Astrocyte (in vitro differentiated cells and primary cell): ENCODE data around the gene HSD3B1. TPM values are rescaled to one million over a fixed set of nuclear protein-coding genes. Genes with fewer than 3 reads are reported as not detected.
"Not testable (repeated sequence)": the region's sequence is repeated elsewhere in the genome, so short reads cannot be mapped to it uniquely, and the experiment has no call there.

Experiments
- DNase-seq: peaks from one replicate; pipeline ENCODE4 v3.0.0-alpha.2; 2010; ENCODE audit warnings: low read depth
- FAIRE-seq: peaks from 2 replicates; lab custom pipeline; 2011; peaks lifted over from hg19 to GRCh38; lab: Jason Lieb, UNC
- H2AFZ ChIP-seq: 2 replicates; pipeline ENCODE4 v1.6.0; 2012; ENCODE audit warnings: low read depth, low read length, inconsistent platforms
- H3K27ac ChIP-seq: 2 replicates; pipeline ENCODE4 v1.5.1; 2011; ENCODE audit warnings: low read depth, low read length, inconsistent platforms
- H3K27me3 ChIP-seq: 2 replicates; pipeline ENCODE4 v1.6.0; 2011; ENCODE audit warnings: low read length, inconsistent platforms; ENCODE audit not compliant: insufficient read depth
- H3K36me3 ChIP-seq: 2 replicates; pipeline ENCODE4 v1.5.1; 2011; ENCODE audit warnings: low read length, inconsistent platforms; ENCODE audit not compliant: insufficient read depth
- H3K4me1 ChIP-seq: 2 replicates; pipeline ENCODE4 v1.5.1; 2011; ENCODE audit warnings: low read length, inconsistent platforms; ENCODE audit not compliant: insufficient read depth
- H3K4me2 ChIP-seq: 2 replicates; pipeline ENCODE4 v1.6.0; 2012; ENCODE audit warnings: low read length, inconsistent platforms
- H3K4me3 ChIP-seq: 2 replicates; pipeline ENCODE4 v1.5.1; 2011; ENCODE audit warnings: low read depth, mild to moderate bottlenecking, low read length, inconsistent platforms; ENCODE audit not compliant: insufficient read depth
- H3K79me2 ChIP-seq: 2 replicates; pipeline ENCODE4 v1.6.0; 2012; ENCODE audit warnings: mild to moderate bottlenecking, low read length, inconsistent platforms; ENCODE audit not compliant: insufficient read depth
- H3K9ac ChIP-seq: 2 replicates; pipeline ENCODE4 v1.6.0; 2012; ENCODE audit warnings: mild to moderate bottlenecking, low read length, inconsistent platforms
- H3K9me3 ChIP-seq: 2 replicates; pipeline ENCODE4 v1.5.1; 2012; ENCODE audit warnings: low read depth, mild to moderate bottlenecking, low read length, inconsistent platforms; ENCODE audit not compliant: insufficient read depth
- H4K20me1 ChIP-seq: 2 replicates; pipeline ENCODE4 v1.6.0; 2012; ENCODE audit warnings: low read length, inconsistent platforms; ENCODE audit not compliant: insufficient read depth
- H3K27ac Mint-ChIP-seq: one replicate; pipeline ENCODE4 v1.8.0; 2021; ENCODE audit warnings: mild to moderate bottlenecking, mixed read lengths; ENCODE audit not compliant: unreplicated experiment
- H3K27me3 Mint-ChIP-seq: one replicate; pipeline ENCODE4 v1.8.0; 2021; ENCODE audit warnings: low read depth, mixed read lengths; ENCODE audit not compliant: unreplicated experiment
- H3K36me3 Mint-ChIP-seq: one replicate; pipeline ENCODE4 v1.8.0; 2021; ENCODE audit warnings: low read depth, mixed read lengths; ENCODE audit not compliant: unreplicated experiment
- H3K4me1 Mint-ChIP-seq: one replicate; pipeline ENCODE4 v1.8.0; 2021; ENCODE audit warnings: low read depth, mixed read lengths; ENCODE audit not compliant: unreplicated experiment
- H3K4me3 Mint-ChIP-seq: one replicate; pipeline ENCODE4 v1.8.0; 2021; ENCODE audit warnings: mild to moderate bottlenecking, moderate library complexity, mixed read lengths; ENCODE audit not compliant: unreplicated experiment
- H3K9me3 Mint-ChIP-seq: one replicate; pipeline ENCODE4 v1.8.0; 2021; ENCODE audit warnings: mild to moderate bottlenecking, mixed read lengths; ENCODE audit not compliant: unreplicated experiment
- CTCF ChIP-seq: IDR thresholded peaks from 2 replicates; pipeline ENCODE4 v1.5.1; 2011; ENCODE audit warnings: low read depth, mild to moderate bottlenecking, inconsistent platforms, low read length, moderate library complexity; ENCODE audit not compliant: insufficient read depth
- EZH2 ChIP-seq: IDR thresholded peaks from 2 replicates; pipeline ENCODE4 v1.6.1; 2012; ENCODE audit warnings: mild to moderate bottlenecking, low read length, inconsistent platforms; ENCODE audit not compliant: insufficient read depth
- total RNA-seq: library from RNA; stranded (reverse); gene quantifications from 2 replicates; pipeline ENCODE4 v1.2.1, GENCODE V29; 2021

HSD3B1 gene
- total RNA-seq, 1 donor from 2014 or later: 0.61 TPM

- Mint-ChIP-seq H3K27ac (no peak overlapping the region), H3K4me3 (no peak overlapping the region), H3K27me3 (peaks cover 25% of the 10 kb centered on the region), H3K9me3 (peaks cover 5% of the 10 kb centered on the region), H3K36me3 (peaks cover 6% of the 10 kb centered on the region), H3K4me1 (peaks cover 11% of the 10 kb centered on the region)
- no peak overlapping the region for H3K9ac ChIP-seq
- no peak overlapping the region for H3K4me3 ChIP-seq
- no peak overlapping the region for H3K27ac ChIP-seq
- H3K79me2 ChIP-seq: no peaks in the 10 kb centered on the region
- DNase-seq: no peak
- no peaks in the 10 kb centered on the region for H3K9me3 ChIP-seq
- no peaks in the 10 kb centered on the region for H4K20me1 ChIP-seq
- no peaks in the 10 kb centered on the region for H3K4me1 ChIP-seq
- TF ChIP-seq EZH2 (no peak), CTCF (no peak)
- H3K4me2 ChIP-seq: no peak overlapping the region
- FAIRE-seq: no peak
- H3K36me3 ChIP-seq: no peaks in the 10 kb centered on the region
- H3K27me3 ChIP-seq: peaks cover 3% of the 10 kb centered on the region
- no peak overlapping the region for H2AFZ ChIP-seq
Measured at GRCh38 chr1:119516247-119516646, 9.2 kb downstream of the HSD3B1 start.

GRCh38 chr1:119516680-119517079, 9.7 kb downstream of the HSD3B1 start:
- Histone ChIP-seq H4K20me1 (no peaks in the 10 kb centered on the region), H3K36me3 (no peaks in the 10 kb centered on the region), H3K9ac (no peak overlapping the region), H3K27me3 (peaks cover 3% of the 10 kb centered on the region), H3K79me2 (no peaks in the 10 kb centered on the region), H3K4me2 (no peak overlapping the region), H3K27ac (no peak overlapping the region), H2AFZ (no peak overlapping the region), H3K4me1 (no peaks in the 10 kb centered on the region), H3K9me3 (no peaks in the 10 kb centered on the region), H3K4me3 (no peak overlapping the region)
- Mint-ChIP-seq H3K36me3 (peaks cover 4% of the 10 kb centered on the region), H3K4me1 (peaks cover 11% of the 10 kb centered on the region), H3K27ac (no peak overlapping the region), H3K4me3 (no peak overlapping the region), H3K27me3 (peaks cover 21% of the 10 kb centered on the region), H3K9me3 (peaks cover 2% of the 10 kb centered on the region)
- DNase-seq: no peak
- TF ChIP-seq EZH2 (no peak), CTCF (no peak)
- FAIRE-seq: no peak

GRCh38 chr1:119517667-119518066, 10.7 kb downstream of the HSD3B1 start:
- H3K27ac Mint-ChIP-seq, H3K4me3 Mint-ChIP-seq, H3K9ac ChIP-seq, H3K4me1 ChIP-seq, H2AFZ ChIP-seq, H3K27ac ChIP-seq, H3K4me2 ChIP-seq, H3K36me3 Mint-ChIP-seq, H3K9me3 Mint-ChIP-seq, H3K4me3 ChIP-seq, FAIRE-seq, DNase-seq, H3K27me3 ChIP-seq, H3K36me3 ChIP-seq, H4K20me1 ChIP-seq, H3K79me2 ChIP-seq, H3K9me3 ChIP-seq: not testable (repeated sequence)
- peaks cover 11% of the 10 kb centered on the region for H3K4me1 Mint-ChIP-seq
- H3K27me3 Mint-ChIP-seq: peaks cover 23% of the 10 kb centered on the region
